GM13976 (cell line): ENCODE data around the gene GTPBP3.

Experiments
- DNase-seq: peaks from one replicate; pipeline ENCODE4 v3.0.0; 2012; ENCODE audit warnings: low spot score
- in situ Hi-C: fragments of 300-500 bp; cut with MboI; formaldehyde crosslinking; loops from one replicate; pipeline ENCODE4 v1.12.0; 2022; ENCODE audit warnings: low sequenced_read_pairs, mixed read lengths, inconsistent platforms; ENCODE audit not compliant: unreplicated experiment
- TF ChIP-seq, protein P1 (sequence below): IDR thresholded peaks from 2 replicates; pipeline ENCODE4 v1.5.1; 2012; ENCODE audit warnings: borderline replicate concordance, mild to moderate bottlenecking; ENCODE audit not compliant: insufficient read depth; ENCODE audit errors: extremely low read depth, missing control alignments, control extremely low read depth

GTPBP3 gene

DNA sequence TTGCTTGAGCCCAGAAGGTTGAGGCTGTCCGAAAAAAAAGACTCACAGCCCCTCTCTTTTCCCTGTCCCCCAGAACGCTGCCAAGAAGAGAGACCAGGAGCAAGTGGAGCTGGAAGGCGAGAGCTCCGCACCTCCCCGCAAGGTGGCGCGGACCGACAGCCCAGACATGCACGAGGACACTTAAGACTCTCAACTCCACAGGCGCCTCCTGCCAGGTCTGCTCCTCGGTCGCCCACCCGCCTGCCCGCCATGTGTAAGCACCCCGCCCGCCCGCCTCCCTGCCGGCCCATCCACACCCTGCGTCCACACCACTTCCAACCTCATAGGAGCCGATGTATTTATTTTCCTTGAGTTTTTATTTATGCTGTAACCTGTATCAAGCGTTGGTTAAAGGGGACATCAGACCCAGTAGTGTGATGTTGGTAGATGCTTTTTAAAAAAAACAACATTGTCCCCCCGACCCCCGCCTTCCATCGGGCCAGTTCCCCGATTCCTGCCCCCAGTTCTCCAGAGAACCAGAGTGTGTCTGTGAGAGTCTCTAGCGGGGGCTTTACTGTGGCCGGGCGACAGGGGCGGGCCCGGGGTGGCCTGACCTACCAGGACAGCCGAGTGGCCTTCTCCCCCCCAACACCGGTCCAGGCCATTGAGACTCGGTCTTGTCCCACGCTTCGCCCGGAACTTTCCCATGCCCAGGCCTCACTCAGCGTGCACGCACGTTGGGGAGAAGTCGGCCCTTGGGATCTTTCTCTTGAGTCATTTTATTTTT is 17.7 kb upstream of the GTPBP3 start:
- no peak for DNase-seq
- TF ChIP-seq, protein P1, sequence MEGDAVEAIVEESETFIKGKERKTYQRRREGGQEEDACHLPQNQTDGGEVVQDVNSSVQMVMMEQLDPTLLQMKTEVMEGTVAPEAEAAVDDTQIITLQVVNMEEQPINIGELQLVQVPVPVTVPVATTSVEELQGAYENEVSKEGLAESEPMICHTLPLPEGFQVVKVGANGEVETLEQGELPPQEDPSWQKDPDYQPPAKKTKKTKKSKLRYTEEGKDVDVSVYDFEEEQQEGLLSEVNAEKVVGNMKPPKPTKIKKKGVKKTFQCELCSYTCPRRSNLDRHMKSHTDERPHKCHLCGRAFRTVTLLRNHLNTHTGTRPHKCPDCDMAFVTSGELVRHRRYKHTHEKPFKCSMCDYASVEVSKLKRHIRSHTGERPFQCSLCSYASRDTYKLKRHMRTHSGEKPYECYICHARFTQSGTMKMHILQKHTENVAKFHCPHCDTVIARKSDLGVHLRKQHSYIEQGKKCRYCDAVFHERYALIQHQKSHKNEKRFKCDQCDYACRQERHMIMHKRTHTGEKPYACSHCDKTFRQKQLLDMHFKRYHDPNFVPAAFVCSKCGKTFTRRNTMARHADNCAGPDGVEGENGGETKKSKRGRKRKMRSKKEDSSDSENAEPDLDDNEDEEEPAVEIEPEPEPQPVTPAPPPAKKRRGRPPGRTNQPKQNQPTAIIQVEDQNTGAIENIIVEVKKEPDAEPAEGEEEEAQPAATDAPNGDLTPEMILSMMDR: no peak
- in situ Hi-C loops: no loop called here

DNA sequence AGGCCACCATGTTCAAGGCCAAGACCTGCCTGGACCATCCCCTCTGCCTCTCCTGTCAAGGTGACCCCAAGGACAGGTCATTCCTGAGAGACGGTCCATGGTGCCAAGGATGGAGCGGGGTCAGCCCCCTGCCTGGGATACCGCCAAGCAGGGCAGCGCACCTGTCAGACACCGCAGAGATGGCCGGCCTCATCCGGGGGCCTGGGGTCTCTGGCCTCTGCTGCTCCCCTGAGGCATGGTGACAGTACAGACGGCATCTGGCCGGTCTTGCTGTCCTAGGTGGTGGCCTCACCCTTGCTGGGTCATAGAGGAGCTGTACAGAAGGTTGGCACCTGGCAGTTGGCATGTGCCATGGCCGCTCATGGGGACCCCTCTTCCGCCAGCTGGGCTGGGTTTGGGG is 16.9 kb upstream of the GTPBP3 start:
- no peak for DNase-seq
- in situ Hi-C loops: no loop called here
- TF ChIP-seq, protein P1: no peak

DNA sequence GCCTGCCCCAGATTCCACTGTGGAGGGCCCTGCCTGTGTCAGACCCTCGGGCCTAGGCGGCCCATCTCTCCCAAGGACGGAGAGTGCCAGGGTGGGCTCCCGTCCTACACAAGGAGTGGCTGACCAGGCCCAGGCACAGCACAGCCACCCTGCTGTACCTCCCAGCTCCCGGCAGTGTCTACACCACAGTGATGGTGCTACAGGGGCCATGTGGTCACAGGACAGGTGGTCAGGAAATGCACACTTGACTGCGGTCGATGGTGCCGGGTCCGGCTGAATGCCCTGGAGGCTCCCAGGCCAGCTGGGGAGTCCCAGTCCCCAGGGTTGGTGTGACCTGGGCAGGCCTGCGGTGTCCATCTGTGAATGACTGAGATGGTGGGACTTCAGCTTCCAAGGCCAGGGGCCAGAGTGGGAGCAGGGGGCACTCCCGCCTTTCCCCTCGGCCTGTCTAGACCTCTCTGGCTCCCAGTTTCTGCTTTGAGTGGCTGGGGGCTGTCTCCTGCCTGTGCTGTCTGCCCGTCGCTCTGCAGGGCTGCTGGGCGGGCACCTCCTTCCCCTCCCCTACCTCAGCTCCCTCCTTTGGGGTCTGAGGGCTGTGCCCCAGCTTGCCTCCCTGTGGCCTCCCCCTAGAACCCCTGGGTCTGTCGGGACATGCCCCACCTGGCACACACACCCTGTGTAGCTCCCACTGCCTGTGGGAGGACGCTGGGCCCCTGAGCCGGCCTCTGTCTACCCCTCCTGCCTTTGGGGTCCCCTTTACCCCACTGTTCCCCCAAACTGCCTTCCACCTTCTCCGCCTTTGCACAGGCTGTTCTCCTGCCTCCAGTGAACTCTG is 15.5 kb upstream of the GTPBP3 start:
- in situ Hi-C loops: no loop called here
- TF ChIP-seq, protein P1: no peak
- no peak for DNase-seq

DNA sequence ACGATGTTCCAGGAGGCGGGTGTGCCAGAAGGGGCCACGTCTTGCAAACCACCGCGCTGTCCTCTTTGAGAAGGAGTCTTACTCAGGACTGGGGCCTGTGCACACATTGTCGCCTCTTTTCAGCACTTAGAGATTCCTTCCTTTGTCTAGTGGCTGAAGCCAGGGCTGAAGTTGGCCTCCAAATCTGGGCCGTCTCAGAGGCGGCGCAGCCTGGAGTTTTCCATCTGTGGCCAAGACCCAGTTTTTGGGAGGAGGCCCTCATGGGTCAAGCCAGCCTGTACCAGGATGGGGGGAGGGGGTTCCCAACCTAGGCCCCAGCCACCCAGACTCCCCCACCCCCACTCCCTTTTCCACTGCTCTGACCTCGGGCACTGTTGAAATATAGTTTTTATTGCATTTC is 14.5 kb upstream of the GTPBP3 start:
- DNase-seq: no peak
- in situ Hi-C loops: no loop called here
- TF ChIP-seq, protein P1: no peak

DNA sequence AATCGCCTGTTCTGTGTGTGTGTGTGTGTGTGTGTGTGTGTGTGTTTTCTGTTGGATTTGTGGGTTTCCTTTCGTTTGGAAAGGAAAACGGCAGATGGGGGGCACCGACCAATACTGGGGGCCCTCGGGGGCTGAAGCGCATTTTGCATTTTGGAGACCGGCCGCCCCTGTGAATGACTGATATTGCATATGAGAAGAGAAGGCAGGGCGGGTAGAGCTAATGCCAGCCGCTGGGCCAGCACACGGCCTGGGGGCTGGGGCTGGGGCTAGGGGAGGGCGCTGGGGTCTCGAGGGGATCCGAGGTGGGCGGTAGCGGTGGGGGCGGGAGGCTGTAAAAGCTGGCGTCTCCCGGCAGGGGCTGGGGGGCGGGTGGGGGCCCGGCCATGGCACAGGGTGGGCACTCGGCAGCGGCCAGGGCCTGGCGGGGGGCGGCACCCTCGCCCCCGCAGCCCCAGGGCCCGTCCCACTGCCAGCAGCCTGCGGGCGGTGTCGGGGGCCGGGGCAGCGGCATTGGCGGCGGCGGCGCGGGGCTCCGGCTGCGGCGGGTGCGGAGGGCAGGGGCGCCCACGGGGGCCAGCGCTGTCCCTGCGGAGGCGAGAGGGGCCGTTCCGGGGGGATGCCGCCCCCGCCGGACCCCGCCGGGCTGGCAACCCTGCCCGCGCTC is 13.9 kb upstream of the GTPBP3 start:
- in situ Hi-C loops: no loop called here
- TF ChIP-seq, protein P1: no peak
- no peak for DNase-seq

DNA sequence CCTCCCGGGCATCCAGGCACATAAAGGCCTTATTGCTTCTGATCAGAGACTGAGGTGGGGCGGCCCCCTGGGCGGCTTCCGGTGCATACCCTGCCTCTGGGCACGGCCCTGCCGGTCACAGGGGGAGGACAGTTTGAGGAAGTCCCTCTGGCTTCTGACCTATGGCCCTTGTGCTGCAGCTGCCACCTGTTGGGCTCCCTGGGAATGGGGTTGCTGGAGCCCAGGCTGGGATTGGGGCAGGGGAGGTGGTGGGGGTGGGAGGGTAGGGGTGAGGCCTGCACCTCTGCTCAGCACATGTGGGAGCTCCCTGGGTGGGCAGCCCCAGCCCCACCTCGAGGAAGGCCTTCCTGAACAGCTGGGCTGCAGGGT is 13.4 kb upstream of the GTPBP3 start:
- DNase-seq: peak; percentile 70
- in situ Hi-C loops: no loop called here
- TF ChIP-seq, protein P1: no peak
